Endothelial cell of umbilical vein (primary cell): Measurements from ENCODE around the gene TMC4. TPM values are rescaled to one million over a fixed set of nuclear protein-coding genes. Genes with fewer than 3 reads are reported as not detected.

ENCODE experiments used
- BruUV-seq: library from RNA; stranded (reverse); fragments of 400-500 nt; replicated peaks from 2 replicates; lab custom pipeline; 2021; lab: Mats Ljungman, UMichigan
- CTCF ChIA-PET: fragments of 300-600, 350-600 bp; sonication (Branson Sonifier 250); formaldehyde crosslinking; loops from one replicate; lab custom pipeline; 2021; ENCODE audit warnings: antibody characterized with exemption, inconsistent platforms; lab: Charles Lee
- POLR2A ChIA-PET: fragments of 300-600, 350-600 bp; sonication (Branson Sonifier 250); formaldehyde crosslinking; loops from one replicate; lab custom pipeline; 2021; ENCODE audit warnings: antibody characterized with exemption, inconsistent platforms; lab: Charles Lee
- DNase-seq: peaks from one replicate; pipeline ENCODE4 v3.0.0-alpha.2; 2011; ENCODE audit warnings: low read depth, low spot score
- FAIRE-seq: peaks from 2 replicates; lab custom pipeline; 2011; peaks lifted over from hg19 to GRCh38; lab: Jason Lieb, UNC
- H2AFZ ChIP-seq: 2 replicates; pipeline ENCODE4 v1.6.0; 2012; ENCODE audit warnings: low read depth, low read length, control low read depth, inconsistent platforms
- H3K27ac ChIP-seq: 2 replicates; pipeline ENCODE4 v1.5.1; 2011; ENCODE audit warnings: low read depth, mild to moderate bottlenecking, control low read depth, low read length, moderate library complexity; ENCODE audit not compliant: insufficient read depth
- H3K27me3 ChIP-seq, 2 experiments: 2 replicates each; pipeline versions ENCODE4 v1.6.0 to v1.6.1; 2011; ENCODE audit warnings: low read length in 2 of 2, mixed read lengths in 1 of 2; ENCODE audit not compliant: control insufficient read depth in 2 of 2, insufficient read depth in 2 of 2
- H3K36me3 ChIP-seq, 2 experiments: 2 replicates in 1 of 2; 3 replicates in 1 of 2; pipeline ENCODE4 v1.5.1; 2011; ENCODE audit warnings: low read length in 2 of 2, mild to moderate bottlenecking in 1 of 2, moderate library complexity in 1 of 2; ENCODE audit not compliant: control insufficient read depth in 2 of 2, insufficient read depth in 2 of 2; ENCODE audit errors: extremely low read depth in 1 of 2
- H3K4me1 ChIP-seq: 3 replicates; pipeline ENCODE4 v1.5.1; 2011; ENCODE audit warnings: mild to moderate bottlenecking, low read length; ENCODE audit not compliant: control insufficient read depth, insufficient read depth; ENCODE audit errors: extremely low read depth
- H3K4me2 ChIP-seq: 2 replicates; pipeline ENCODE4 v1.6.1; 2011; ENCODE audit warnings: low read length, control low read depth, mixed read lengths; ENCODE audit not compliant: insufficient read depth
- H3K4me3 ChIP-seq, 3 experiments: fragments of 200-600 bp in 1 of 3; sonication (generic), shearing (Covaris generic) in 1 of 3; replicated peaks in 1 of 3; 2 replicates each; pipeline ENCODE4 v1.5.1; 2011 to 2016; ENCODE audit warnings: control low read depth in 3 of 3, low read length in 3 of 3, mild to moderate bottlenecking in 2 of 3, inconsistent platforms in 1 of 3, low read depth in 1 of 3, moderate library complexity in 1 of 3; ENCODE audit not compliant: insufficient read depth in 1 of 3
- H3K79me2 ChIP-seq: 2 replicates; pipeline ENCODE4 v1.6.0; 2012; ENCODE audit warnings: low read length, inconsistent platforms; ENCODE audit not compliant: control insufficient read depth, insufficient read depth
- H3K9ac ChIP-seq: replicated peaks from 2 replicates; pipeline ENCODE3; 2011; ENCODE audit warnings: low read length, control low read depth; ENCODE audit not compliant: insufficient read depth; ENCODE audit errors: extremely low read depth
- H3K9me1 ChIP-seq: replicated peaks from 3 replicates; pipeline ENCODE4 v1.6.0; 2011; ENCODE audit warnings: mild to moderate bottlenecking, low read length; ENCODE audit not compliant: control insufficient read depth, insufficient read depth; ENCODE audit errors: extremely low read depth
- H3K9me3 ChIP-seq: replicated peaks from 2 replicates; pipeline ENCODE4 v1.5.1; 2012; ENCODE audit warnings: low read length, inconsistent platforms; ENCODE audit not compliant: control insufficient read depth, insufficient read depth
- H4K20me1 ChIP-seq: replicated peaks from 2 replicates; pipeline ENCODE3; 2011; ENCODE audit warnings: mild to moderate bottlenecking, low read length; ENCODE audit not compliant: control insufficient read depth, insufficient read depth; ENCODE audit errors: extremely low read depth
- CTCF ChIP-seq, 2 donors: IDR thresholded peaks; 1 replicate in 1 of 2; 2 replicates in 1 of 2; pipeline ENCODE4 v1.5.1; 2011; ENCODE audit warnings: low read length in 2 of 2, mild to moderate bottlenecking in 2 of 2, moderate library complexity in 2 of 2, control low read depth in 1 of 2, inconsistent platforms in 1 of 2, low read depth in 1 of 2; ENCODE audit not compliant: insufficient read depth in 1 of 2; ENCODE audit errors: extremely low read depth in 1 of 2
- EZH2 ChIP-seq: IDR thresholded peaks from 2 replicates; pipeline ENCODE4 v1.6.1; 2012; ENCODE audit warnings: borderline replicate concordance, low read depth, mild to moderate bottlenecking, moderate library complexity, low read length, inconsistent platforms; ENCODE audit not compliant: severe bottlenecking
- FOS ChIP-seq: IDR thresholded peaks from 2 replicates; pipeline ENCODE4 v1.6.1; 2011; ENCODE audit warnings: mild to moderate bottlenecking, low read length, moderate library complexity, borderline replicate concordance; ENCODE audit not compliant: insufficient read depth
- GATA2 ChIP-seq: IDR thresholded peaks from 2 replicates; pipeline ENCODE4 v1.7.0; 2011; ENCODE audit warnings: low read depth, mild to moderate bottlenecking, moderate library complexity, mixed read lengths, low read length; ENCODE audit not compliant: insufficient read length, insufficient read depth
- JUN ChIP-seq: IDR thresholded peaks from 2 replicates; pipeline ENCODE4 v1.6.1; 2011; ENCODE audit warnings: borderline replicate concordance, low read depth; ENCODE audit not compliant: insufficient read length, insufficient read depth
- MAX ChIP-seq: IDR thresholded peaks from 2 replicates; pipeline ENCODE4 v1.6.1; 2011; ENCODE audit not compliant: insufficient read depth, insufficient read length
- MYC ChIP-seq: IDR thresholded peaks from one replicate; pipeline ENCODE4 v1.6.1; 2011; ENCODE audit warnings: mild to moderate bottlenecking, low read depth, low read length
- POLR2A ChIP-seq: IDR thresholded peaks from 2 replicates; pipeline ENCODE4 v1.6.1; 2012; ENCODE audit warnings: low read depth, mild to moderate bottlenecking, control low read depth, low read length
- POLR2AphosphoS5 ChIP-seq: IDR thresholded peaks from 2 replicates; pipeline ENCODE4 v1.6.1; 2012; ENCODE audit warnings: low read depth, mild to moderate bottlenecking, control low read depth, low read length, moderate library complexity; ENCODE audit not compliant: insufficient read depth
- dilution Hi-C: fragments of 300-500 bp; cut with MboI; formaldehyde crosslinking; loops from one replicate; pipeline ENCODE4 v1.15.0; 2019; ENCODE audit warnings: low sequenced_read_pairs; ENCODE audit not compliant: extremely low pct_ligation_motif_present
- intact Hi-C: fragments of 100-400 bp; cut with micrococcal nuclease; formaldehyde crosslinking; loops from one replicate; pipeline ENCODE4 v1.10.0; 2022
- polyA plus RNA-seq, 4 experiments: library from polyadenylated mRNA; depleted of rRNA in 3 of 4; stranded (reverse) in 3 of 4; unstranded in 1 of 4; fragments of >200 nt; gene quantifications; 2 replicates each; pipeline versions ENCODE4 v1.2.1 to v1.2.3, GENCODE V29; 2011 to 2012; ENCODE audit warnings: missing spikeins in 1 of 4
- total RNA-seq: library from RNA; stranded (reverse); gene quantifications from 2 replicates; pipeline ENCODE4 v1.2.3, GENCODE V29; 2021

The TMC4 gene
- total and polyA plus RNA-seq, 2 donors (not counting 3 experiments of a cell fraction or from before 2014, with no cell fraction given), result 0.71 to 1.7 TPM

- Histone ChIP-seq H3K79me2 (no peaks in the 10 kb centered on the region), H4K20me1 (no peaks in the 10 kb centered on the region), H3K27ac (no peak overlapping the region), H3K27me3 (peaks cover 0 to 8% of the 10 kb centered on the region in 2 experiments), H3K36me3 (no peaks in the 10 kb centered on the region), H3K9me3 (no peaks in the 10 kb centered on the region), H3K4me3 (peak overlapping the region in 1 of 3 experiments; percentile 22), H3K9ac (no peak overlapping the region), H3K4me2 (peak overlapping the region; percentile 50), H3K4me1 (peaks cover 8% of the 10 kb centered on the region), H2AFZ (peak overlapping the region; percentile 51), H3K9me1 (no peaks in the 10 kb centered on the region)
- no TSS peak for BruUV-seq
- no peak for TF ChIP-seq JUN
- TF ChIP-seq CTCF (IDR thresholded peaks at IDR 0.05; ENCODE audit: extremely low read depth in 1 of 2, insufficient read depth in 1 of 2, low read depth in 1 of 2, low read length in 2 of 2), result no peak
- TF ChIP-seq MYC, result no peak
- TF ChIP-seq POLR2A, result no peak
- TF ChIP-seq POLR2AphosphoS5, result no peak
- no peak for TF ChIP-seq FOS
- TF ChIP-seq MAX, result no peak
- no peak for TF ChIP-seq GATA2
- TF ChIP-seq EZH2, result no peak
- FAIRE-seq (peak; percentile 83), DNase-seq (peak; percentile 84)
- intact Hi-C loops (loop anchor here (1.0 to 5.0 kb wide), 3 partner anchors 26 to 293 kb away; partner anchors contain the start of gene RPS9), dilution Hi-C loops (no loop called here)
- POLR2A ChIA-PET, result interaction anchor here (0.5 kb wide), 1 partner anchor 14 kb away, joined by 3 read pairs; no protein-coding TSS in a partner anchor
- CTCF ChIA-PET, result interaction anchor here (1.3 kb wide), 1 partner anchor 25 kb away, joined by 3 read pairs; the partner anchor contains the start of gene MBOAT7
Measured at GRCh38 chr19:54164369-54165068, 8.4 kb downstream of the TMC4 start.
